Measurements from ENCODE around the gene SH2D2A. TPM values are rescaled to one million over a fixed set of nuclear protein-coding genes. Genes with fewer than 3 reads are reported as not detected.

The SH2D2A gene
- total and polyA plus RNA-seq, 9 of the 15 experiments (the other 6 are each of a cell fraction or from before 2014, with no cell fraction given): 0.89 to 33.6 (median 6.9) TPM

- ATAC-seq (no peak), DNase-seq (ENCODE audit: extremely low read depth in 1 of 4, low spot score in 3 of 4) (peak in 1 of 4 experiments; percentile 64), FAIRE-seq (peak; percentile 51)
- H3K79me2 ChIP-seq (ENCODE audit: control insufficient read depth, insufficient read depth, low read length): peaks cover 41% of the 10 kb centered on the region; the same call in 2 of the 3 replicates
- peak overlapping the region; percentile 67; the same call in 1 of the 2 replicates for H2AFZ ChIP-seq (ENCODE audit: low read depth, low read length)
- BruUV-seq (replicated peaks): no TSS peak
- H3K9me3 ChIP-seq (replicated peaks; ENCODE audit: control insufficient read depth, insufficient read depth, low read depth, low read length): no peaks in the 10 kb centered on the region
- H3K9ac ChIP-seq (ENCODE audit: insufficient read depth in 1 of 2, low read depth in 2 of 2, low read length in 2 of 2): peak overlapping the region in 1 of 2 experiments; percentile 65; a peak in 2 of 4 replicates
- TF ChIP-seq NRF1 (conservative IDR thresholded peaks at IDR 0.05 in 1 of 2, IDR thresholded peaks at IDR 0.05 in 1 of 2) (peak; percentile 23 to 38; a peak in 2 of 4 replicates), BHLHE40 (IDR thresholded peaks at IDR 0.05; ENCODE audit: low read length) (peak; percentile 84), PKNOX1 (IDR thresholded peaks at IDR 0.05) (peak; percentile 21), FOXK1 (CRISPR knock-in tag; IDR thresholded peaks at IDR 0.05; ENCODE audit: borderline replicate concordance) (0 out of 2 replicates have a peak, but pooled peaks have one; percentile 35), NFE2 (IDR thresholded peaks at IDR 0.05; ENCODE audit: low read depth) (peak; percentile 19; the same call in 1 of the 2 replicates), ZNF253 (CRISPR knock-in tag; conservative IDR thresholded peaks at IDR 0.05) (no peak), TRIM24 (IDR thresholded peaks at IDR 0.05) (no peak), KDM5B (IDR thresholded peaks at IDR 0.05; ENCODE audit: insufficient replicate concordance, low read depth, low read length) (no peak)
- no peaks in the 10 kb centered on the region for H3K27me3 ChIP-seq (ENCODE audit: control insufficient read depth in 2 of 2, insufficient read depth in 2 of 2, low read length in 2 of 2)
- intact Hi-C loops (cut with micrococcal nuclease): no loop called here
- ChIA-PET POLR2A (interaction anchor here (0.6 to 1.0 kb wide), 2 partner anchors 9 to 12 kb away, joined by 3 read pairs; no protein-coding TSS in a partner anchor), CTCF (ENCODE audit: low intra/inter-chr PET ratio) (no interaction called here)
- H3K9me1 ChIP-seq (ENCODE audit: control insufficient read depth, insufficient read depth, low read length): peaks cover 4% of the 10 kb centered on the region
- H4K20me1 ChIP-seq (replicated peaks; ENCODE audit: control insufficient read depth, insufficient read depth, low read length): no peaks in the 10 kb centered on the region
- no peak overlapping the region for H3K4me3 ChIP-seq
- no peak overlapping the region; the same call in 2 of the 3 replicates for H3K27ac ChIP-seq (ENCODE audit: extremely low read depth, low read depth, low read length)
- 29% methylated on average over 9 of the region's 9 CpGs for WGBS (ENCODE audit: insufficient coverage, low coverage, missing lambda C conversion rate)
- H3K4me2 ChIP-seq (ENCODE audit: insufficient read depth, low read length): peak overlapping the region; percentile 36; the same call in 1 of the 2 replicates
- peaks cover 77 to 88% of the 10 kb centered on the region in 2 experiments for H3K4me1 ChIP-seq (replicated peaks in 1 of 2; ENCODE audit: control insufficient read depth in 2 of 2, insufficient read depth in 2 of 2, low read length in 2 of 2)
- in situ Hi-C loops (cut with MboI): no loop called here
- peaks cover 3% of the 10 kb centered on the region; the same call in 2 of the 3 replicates for H3K36me3 ChIP-seq (ENCODE audit: control insufficient read depth, insufficient read depth, low read length)
Measured at GRCh38 chr1:156865258-156865657, 48.6 kb upstream of the SH2D2A start.

Measured in K562 (cell line).